Esophagus (tissue), 2 donors: ENCODE results near the gene ANKRD55. TPM values are rescaled to one million over a fixed set of nuclear protein-coding genes. Genes with fewer than 3 reads are reported as not detected.
"Not testable (repeated sequence)": the region's sequence is repeated elsewhere in the genome, so short reads cannot be mapped to it uniquely, and the experiment has no call there.

ENCODE experiments used
- H3K27ac ChIP-seq, 2 donors: one replicate each; pipeline ENCODE4 v1.5.1; 2013; ENCODE audit warnings: low read depth in 2 of 2, mild to moderate bottlenecking in 2 of 2, inconsistent platforms in 1 of 2, low read length in 1 of 2, moderate library complexity in 1 of 2
- H3K27me3 ChIP-seq, 2 donors: one replicate each; pipeline ENCODE4 v1.6.1; 2013; ENCODE audit warnings: low read length in 2 of 2, control low read depth in 1 of 2, mild to moderate bottlenecking in 1 of 2; ENCODE audit not compliant: insufficient read depth in 2 of 2, control insufficient read depth in 1 of 2
- H3K36me3 ChIP-seq, 2 donors: one replicate each; pipeline ENCODE4 v1.6.1; 2013; ENCODE audit warnings: low read length in 1 of 2; ENCODE audit not compliant: control insufficient read depth in 2 of 2, insufficient read depth in 2 of 2
- H3K4me1 ChIP-seq, 2 donors: one replicate each; pipeline ENCODE4 v1.6.1; 2013; ENCODE audit warnings: low read length in 1 of 2; ENCODE audit not compliant: control insufficient read depth in 2 of 2, insufficient read depth in 2 of 2
- H3K4me3 ChIP-seq, 2 donors: one replicate each; pipeline ENCODE4 v1.5.1; 2013; ENCODE audit warnings: low read length in 2 of 2, mild to moderate bottlenecking in 2 of 2, low read depth in 1 of 2, moderate library complexity in 1 of 2
- H3K9me3 ChIP-seq, 2 donors: one replicate each; pipeline ENCODE4 v1.6.1; 2013; ENCODE audit warnings: mild to moderate bottlenecking in 2 of 2, low read depth in 1 of 2, low read length in 1 of 2, moderate library complexity in 1 of 2; ENCODE audit not compliant: control insufficient read depth in 2 of 2, insufficient read depth in 1 of 2
- WGBS, 2 donors: extraction: QIAGEN DNeasy Blood & Tissue Kit; methylation state at CpG; one replicate each; pipeline ENCODE4 v1.1.7; 2013; 5-methylcytosine and 5-hydroxymethylcytosine counted together
- polyA plus RNA-seq, 2 donors: library from polyadenylated mRNA; stranded (reverse); fragments of 200-250 nt; gene quantifications; one replicate each; pipeline ENCODE4 v1.2.3, GENCODE V29; 2013
- donor health status: healthy with polysubstance abuse.
- donor health status: Bipolar disorder and iron deficiency.

The ANKRD55 gene
- polyA plus RNA-seq, 2 donors: 0.04 to 0.06 TPM

DNA sequence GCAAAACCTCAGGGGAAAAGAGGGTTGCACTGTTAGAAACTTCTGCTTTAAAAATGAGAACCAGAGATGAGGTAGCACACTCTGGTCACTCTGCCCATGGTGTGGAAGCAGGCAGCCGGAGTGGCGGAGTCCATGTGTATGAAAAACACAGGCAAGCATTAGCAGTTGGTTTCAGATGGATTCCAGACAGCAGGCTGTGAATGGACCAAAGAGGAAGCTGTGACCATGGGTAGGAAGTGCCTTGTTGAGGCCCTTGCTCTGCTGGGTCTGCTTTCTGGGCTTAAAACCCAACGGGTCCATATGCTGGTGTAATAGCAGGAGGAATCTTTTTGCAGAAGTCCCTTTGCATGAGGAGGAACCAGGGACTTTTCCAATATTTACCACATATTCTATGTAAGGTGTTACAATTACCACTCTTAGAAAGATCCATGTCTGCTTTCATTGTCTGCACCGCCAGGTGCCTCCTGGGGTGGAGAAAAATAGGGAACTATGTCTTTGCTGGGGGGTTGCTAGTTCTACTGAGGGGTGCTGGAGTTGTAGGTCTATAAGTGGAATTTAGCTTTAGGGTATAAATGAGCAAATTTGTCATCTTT, 77.0 kb downstream of the ANKRD55 start:
- no peaks in the 10 kb centered on the region for H3K9me3 ChIP-seq
- no peaks in the 10 kb centered on the region for H3K36me3 ChIP-seq
- no peaks in the 10 kb centered on the region for H3K4me1 ChIP-seq
- no peak overlapping the region for H3K27ac ChIP-seq
- WGBS, 2 donors: 87 to 88% methylated on average over 4 of the region's 4 CpGs
- no peaks in the 10 kb centered on the region for H3K27me3 ChIP-seq
- no peak overlapping the region for H3K4me3 ChIP-seq

DNA sequence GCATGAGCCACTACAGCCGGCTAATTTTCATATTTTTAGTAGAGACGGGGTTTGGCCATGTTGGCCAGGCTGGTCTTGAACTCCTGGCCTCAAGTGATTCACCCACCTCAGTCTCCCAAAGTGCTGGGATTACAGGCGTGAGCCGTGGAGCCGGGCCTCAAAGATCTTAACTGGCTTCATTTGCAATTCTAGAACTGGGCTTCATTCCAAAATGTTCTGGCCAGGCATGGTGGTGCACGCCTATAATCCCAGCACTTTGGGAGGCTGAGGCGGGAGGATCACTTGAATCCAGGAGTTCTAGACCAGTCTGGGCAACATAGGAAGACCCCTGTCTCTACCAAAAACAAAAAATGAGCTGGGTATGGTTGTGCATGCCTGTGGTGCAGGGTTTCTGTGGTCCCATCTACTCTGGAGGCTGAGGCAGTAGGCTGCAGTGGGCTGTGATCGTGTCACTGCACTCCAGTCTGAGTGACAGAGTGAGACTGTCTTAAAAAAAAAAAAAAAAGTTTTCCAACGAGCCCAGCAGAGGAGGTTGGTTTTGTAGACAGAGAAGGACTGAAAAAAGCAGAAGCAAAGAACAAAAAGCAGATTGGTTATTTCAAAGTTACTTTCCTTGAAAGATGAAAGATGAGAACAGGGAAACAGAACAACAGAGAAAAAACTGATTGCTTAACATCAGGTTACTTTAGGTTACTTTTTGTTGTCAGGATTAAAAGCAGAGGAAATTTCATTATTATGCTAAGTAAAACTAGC, 78.2 kb downstream of the ANKRD55 start:
- 78 to 79% methylated on average over 9 of the region's 9 CpGs for WGBS, 2 donors
- no peaks in the 10 kb centered on the region for H3K36me3 ChIP-seq
- H3K4me1 ChIP-seq: no peaks in the 10 kb centered on the region
- no peaks in the 10 kb centered on the region for H3K27me3 ChIP-seq
- no peaks in the 10 kb centered on the region for H3K9me3 ChIP-seq
- H3K4me3 ChIP-seq: no peak overlapping the region
- no peak overlapping the region for H3K27ac ChIP-seq

DNA sequence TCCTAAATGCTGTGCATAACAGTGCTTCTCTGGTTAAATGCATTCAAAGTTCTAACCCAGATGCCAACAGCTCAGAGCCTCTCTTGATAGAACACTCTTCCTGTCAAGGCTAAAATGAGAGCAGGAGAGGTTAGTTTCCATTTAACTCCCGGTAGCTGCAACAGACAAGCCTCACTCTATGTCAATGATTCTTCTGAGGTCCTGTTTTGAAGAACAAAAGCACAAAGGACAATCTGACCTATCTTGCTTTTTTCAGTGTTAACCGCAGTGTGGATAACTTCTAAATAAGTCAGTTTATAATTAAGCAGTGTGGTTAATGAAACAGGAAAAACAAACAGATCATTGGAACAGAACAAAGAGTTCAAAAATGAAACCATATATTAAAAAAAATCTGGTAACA, 80.7 kb downstream of the ANKRD55 start:
- WGBS, 2 donors: 39 to 55% methylated on average over 2 of the region's 2 CpGs
- no peaks in the 10 kb centered on the region for H3K36me3 ChIP-seq
- H3K27me3 ChIP-seq: no peaks in the 10 kb centered on the region
- H3K27ac ChIP-seq: no peak overlapping the region
- H3K4me1 ChIP-seq: no peaks in the 10 kb centered on the region
- H3K9me3 ChIP-seq: no peaks in the 10 kb centered on the region
- H3K4me3 ChIP-seq: no peak overlapping the region

GRCh38 chr5:56150756-56151155, 82.4 kb downstream of the ANKRD55 start:
- not testable (repeated sequence) for H3K4me3 ChIP-seq, H3K27ac ChIP-seq, H3K36me3 ChIP-seq, H3K9me3 ChIP-seq, H3K27me3 ChIP-seq, H3K4me1 ChIP-seq
- 95 to 96% methylated on average over 9 of the region's 9 CpGs for WGBS, 2 donors

DNA sequence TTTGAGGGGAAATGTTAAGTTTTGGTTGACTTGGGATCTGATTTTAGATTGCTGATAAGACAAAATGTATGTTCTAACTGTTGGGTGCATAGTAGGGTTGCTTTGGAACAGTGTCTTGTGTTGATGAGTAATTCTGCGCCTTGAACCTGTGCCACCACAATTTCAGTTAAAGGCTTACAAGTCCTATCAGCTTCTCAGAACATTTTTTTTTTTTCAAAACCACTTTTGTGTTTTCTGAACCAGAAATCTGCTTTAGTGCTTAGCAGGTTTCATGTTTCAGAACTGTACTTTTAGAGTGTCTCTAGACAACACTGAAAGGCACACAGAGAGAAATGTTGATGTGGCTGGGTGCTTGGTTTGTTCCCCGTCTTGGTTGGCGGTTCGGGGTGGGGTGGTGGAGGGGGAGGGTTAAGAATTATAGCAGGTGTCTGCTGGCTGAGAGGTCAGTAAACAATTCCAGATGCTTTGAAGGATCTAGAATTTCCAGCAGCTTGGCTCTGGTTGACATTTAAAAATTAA, 84.6 kb downstream of the ANKRD55 start:
- H3K4me3 ChIP-seq: no peak overlapping the region
- no peaks in the 10 kb centered on the region for H3K27me3 ChIP-seq
- H3K36me3 ChIP-seq: no peaks in the 10 kb centered on the region
- 69 to 81% methylated on average over 4 of the region's 4 CpGs for WGBS, 2 donors
- no peak overlapping the region for H3K27ac ChIP-seq
- no peaks in the 10 kb centered on the region for H3K9me3 ChIP-seq
- no peaks in the 10 kb centered on the region for H3K4me1 ChIP-seq

DNA sequence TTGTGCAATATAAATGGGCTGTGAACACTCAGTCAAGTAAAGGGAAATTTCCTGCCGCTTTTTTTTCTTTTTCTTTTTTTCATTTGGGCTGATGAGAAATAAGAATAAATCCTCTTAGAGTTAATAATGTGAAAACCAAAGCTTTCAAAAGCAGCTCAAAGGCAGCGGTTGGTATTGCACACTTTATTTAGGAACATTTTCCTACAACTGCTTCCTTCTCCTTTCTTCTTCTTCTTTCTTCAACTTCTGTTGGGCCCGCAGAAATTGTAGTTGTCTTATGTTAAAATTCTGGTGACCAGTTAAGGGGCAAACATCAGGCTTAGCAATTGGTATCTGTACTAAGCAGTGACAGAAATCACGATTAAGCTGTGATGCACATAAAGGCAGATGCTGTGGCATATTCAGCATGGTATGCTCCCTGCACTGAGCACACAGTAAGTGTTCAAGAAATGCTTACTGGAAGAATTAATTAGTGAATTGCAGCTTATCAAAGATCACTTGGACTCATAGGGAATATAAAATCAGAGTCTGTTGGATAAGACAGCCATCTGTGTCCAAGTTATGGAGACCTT, 85.4 kb downstream of the ANKRD55 start:
- H3K4me3 ChIP-seq: no peak overlapping the region
- no peaks in the 10 kb centered on the region for H3K9me3 ChIP-seq
- H3K27ac ChIP-seq: no peak overlapping the region
- no peaks in the 10 kb centered on the region for H3K4me1 ChIP-seq
- no peaks in the 10 kb centered on the region for H3K36me3 ChIP-seq
- no peaks in the 10 kb centered on the region for H3K27me3 ChIP-seq
- whole genome bisulfite sequencing, 2 donors: 83 to 91% methylated on average over 4 of the region's 4 CpGs

GRCh38 chr5:56147106-56147505, 86.0 kb downstream of the ANKRD55 start:
- Histone ChIP-seq H3K4me1 (no peaks in the 10 kb centered on the region), H3K27me3 (no peaks in the 10 kb centered on the region), H3K27ac (no peak overlapping the region), H3K4me3 (no peak overlapping the region), H3K9me3 (no peaks in the 10 kb centered on the region), H3K36me3 (no peaks in the 10 kb centered on the region)

GRCh38 chr5:56146674-56147073, 86.5 kb downstream of the ANKRD55 start:
- no peak overlapping the region for H3K27ac ChIP-seq

GRCh38 chr5:56145511-56145910, 87.6 kb downstream of the ANKRD55 start:
- Histone ChIP-seq H3K4me1 (no peaks in the 10 kb centered on the region), H3K27ac (no peak overlapping the region), H3K27me3 (no peaks in the 10 kb centered on the region), H3K36me3 (no peaks in the 10 kb centered on the region), H3K9me3 (no peaks in the 10 kb centered on the region), H3K4me3 (no peak overlapping the region)
- WGBS, 2 donors: 50 to 58% methylated on average over 1 of the region's 1 CpG

More at GRCh38 chr5:56146674-56147073, 86.5 kb downstream of the ANKRD55 start:
- no peaks in the 10 kb centered on the region for H3K9me3 ChIP-seq
- no peak overlapping the region for H3K4me3 ChIP-seq
- 90 to 91% methylated on average over 4 of the region's 4 CpGs for WGBS, 2 donors
- H3K36me3 ChIP-seq: no peaks in the 10 kb centered on the region
- H3K27me3 ChIP-seq: no peaks in the 10 kb centered on the region
- H3K4me1 ChIP-seq: no peaks in the 10 kb centered on the region
